HG02885 (cell line): ENCODE measurements around the gene FLRT1.

ENCODE experiments used
- ATAC-seq: cut with Tn5 transposase; IDR thresholded peaks from one replicate; pipeline ENCODE4 v1.9.1; 2021; ENCODE audit warnings: mild to moderate bottlenecking; ENCODE audit not compliant: unreplicated experiment, poor library complexity

FLRT1 gene

GRCh38 chr11:64064374-64065140 is 28.8 kb downstream of the FLRT1 start:
- ATAC-seq, result no peak

GRCh38 chr11:64065141-64065465 is 29.4 kb downstream of the FLRT1 start:
- ATAC-seq, result no peak

GRCh38 chr11:64065712-64066111 is 30.0 kb downstream of the FLRT1 start:
- ATAC-seq, result no peak

GRCh38 chr11:64067230-64067993 is 31.7 kb downstream of the FLRT1 start:
- no peak for ATAC-seq

- no peak for ATAC-seq
Observed at GRCh38 chr11:64068705-64069400, 33.1 kb downstream of the FLRT1 start.

GRCh38 chr11:64069401-64070313 is 33.9 kb downstream of the FLRT1 start:
- ATAC-seq, result no peak

- no peak for ATAC-seq
Observed at GRCh38 chr11:64070314-64070681, 34.6 kb downstream of the FLRT1 start.

- no peak for ATAC-seq
Observed at GRCh38 chr11:64071849-64072248, 36.1 kb downstream of the FLRT1 start.

- ATAC-seq, result no peak
Observed at GRCh38 chr11:64072403-64072802, 36.7 kb downstream of the FLRT1 start.

- ATAC-seq, result no peak
Observed at GRCh38 chr11:64072871-64073270, 37.1 kb downstream of the FLRT1 start.

GRCh38 chr11:64073542-64073941 is 37.8 kb downstream of the FLRT1 start:
- ATAC-seq, result no peak

GRCh38 chr11:64074239-64074638 is 38.5 kb downstream of the FLRT1 start:
- no peak for ATAC-seq

GRCh38 chr11:64076758-64077157 is 41.0 kb downstream of the FLRT1 start:
- ATAC-seq, result no peak

- no peak for ATAC-seq
Observed at GRCh38 chr11:64077607-64078006, 41.9 kb downstream of the FLRT1 start.

GRCh38 chr11:64078284-64078683 is 42.6 kb downstream of the FLRT1 start:
- ATAC-seq, result no peak

GRCh38 chr11:64078905-64079304 is 43.2 kb downstream of the FLRT1 start:
- ATAC-seq, result no peak

- no peak for ATAC-seq
Observed at GRCh38 chr11:64080390-64080789, 44.7 kb downstream of the FLRT1 start.

- no peak for ATAC-seq
Observed at GRCh38 chr11:64081745-64082442, 46.2 kb downstream of the FLRT1 start.

- ATAC-seq, result no peak
Observed at GRCh38 chr11:64083398-64084080, 47.8 kb downstream of the FLRT1 start.
